ENCODE results near the gene CCDC70.
"Not testable (repeated sequence)": the region's sequence is repeated elsewhere in the genome, so short reads cannot be mapped to it uniquely, and the experiment has no call there.

CCDC70 gene

GRCh38 chr13:51895906-51896888 is 34.4 kb downstream of the CCDC70 start:
- no peaks in the 10 kb centered on the region for H3K36me3 ChIP-seq (ENCODE audit: control insufficient read depth, insufficient read depth, low read length)
- H3K27me3 ChIP-seq (ENCODE audit: control insufficient read depth, insufficient read depth, low read length), result no peaks in the 10 kb centered on the region
- no peaks in the 10 kb centered on the region for H3K9me3 ChIP-seq (ENCODE audit: control insufficient read depth, insufficient read depth, low read length)
- no peaks in the 10 kb centered on the region for H3K4me1 ChIP-seq (ENCODE audit: control insufficient read depth, insufficient read depth, low read length)
- H3K9ac ChIP-seq (ENCODE audit: low read depth, low read length), result no peak overlapping the region
- no peak overlapping the region for H3K4me3 ChIP-seq (ENCODE audit: low read depth, low read length)

GRCh38 chr13:51900471-51900870 is 38.7 kb downstream of the CCDC70 start:
- no peaks in the 10 kb centered on the region for H3K9me3 ChIP-seq (ENCODE audit: control insufficient read depth, insufficient read depth, low read length)
- H3K4me1 ChIP-seq (ENCODE audit: control insufficient read depth, insufficient read depth, low read length), result no peaks in the 10 kb centered on the region
- H3K27me3 ChIP-seq (ENCODE audit: control insufficient read depth, insufficient read depth, low read length), result no peaks in the 10 kb centered on the region
- H3K36me3 ChIP-seq (ENCODE audit: control insufficient read depth, insufficient read depth, low read length), result no peaks in the 10 kb centered on the region
- no peak overlapping the region for H3K4me3 ChIP-seq (ENCODE audit: low read depth, low read length)
- H3K9ac ChIP-seq (ENCODE audit: low read depth, low read length), result no peak overlapping the region

GRCh38 chr13:51902776-51903175 is 41.0 kb downstream of the CCDC70 start:
- Histone ChIP-seq H3K9ac (ENCODE audit: low read depth, low read length) (no peak overlapping the region), H3K4me3 (ENCODE audit: low read depth, low read length) (no peak overlapping the region)

GRCh38 chr13:51905787-51906186 is 44.0 kb downstream of the CCDC70 start:
- no peak overlapping the region for H3K4me3 ChIP-seq (ENCODE audit: low read depth, low read length)
- H3K36me3 ChIP-seq (ENCODE audit: control insufficient read depth, insufficient read depth, low read length), result no peaks in the 10 kb centered on the region
- H3K9me3 ChIP-seq (ENCODE audit: control insufficient read depth, insufficient read depth, low read length), result no peaks in the 10 kb centered on the region
- no peaks in the 10 kb centered on the region for H3K4me1 ChIP-seq (ENCODE audit: control insufficient read depth, insufficient read depth, low read length)
- H3K9ac ChIP-seq (ENCODE audit: low read depth, low read length), result no peak overlapping the region
- no peaks in the 10 kb centered on the region for H3K27me3 ChIP-seq (ENCODE audit: control insufficient read depth, insufficient read depth, low read length)

More at GRCh38 chr13:51902776-51903175, 41.0 kb downstream of the CCDC70 start:
- H3K36me3 ChIP-seq (ENCODE audit: control insufficient read depth, insufficient read depth, low read length), result no peaks in the 10 kb centered on the region
- no peaks in the 10 kb centered on the region for H3K9me3 ChIP-seq (ENCODE audit: control insufficient read depth, insufficient read depth, low read length)
- no peaks in the 10 kb centered on the region for H3K27me3 ChIP-seq (ENCODE audit: control insufficient read depth, insufficient read depth, low read length)
- no peaks in the 10 kb centered on the region for H3K4me1 ChIP-seq (ENCODE audit: control insufficient read depth, insufficient read depth, low read length)

GRCh38 chr13:51906581-51906980 is 44.8 kb downstream of the CCDC70 start:
- no peak overlapping the region for H3K4me3 ChIP-seq (ENCODE audit: low read depth, low read length)
- H3K27me3 ChIP-seq (ENCODE audit: control insufficient read depth, insufficient read depth, low read length), result no peaks in the 10 kb centered on the region
- H3K4me1 ChIP-seq (ENCODE audit: control insufficient read depth, insufficient read depth, low read length), result no peaks in the 10 kb centered on the region
- no peaks in the 10 kb centered on the region for H3K9me3 ChIP-seq (ENCODE audit: control insufficient read depth, insufficient read depth, low read length)
- H3K36me3 ChIP-seq (ENCODE audit: control insufficient read depth, insufficient read depth, low read length), result no peaks in the 10 kb centered on the region
- H3K9ac ChIP-seq (ENCODE audit: low read depth, low read length), result no peak overlapping the region

GRCh38 chr13:51907040-51907732 is 45.4 kb downstream of the CCDC70 start:
- Histone ChIP-seq H3K9me3 (ENCODE audit: control insufficient read depth, insufficient read depth, low read length) (no peaks in the 10 kb centered on the region), H3K4me3 (ENCODE audit: low read depth, low read length) (no peak overlapping the region), H3K27me3 (ENCODE audit: control insufficient read depth, insufficient read depth, low read length) (no peaks in the 10 kb centered on the region), H3K9ac (ENCODE audit: low read depth, low read length) (no peak overlapping the region), H3K36me3 (ENCODE audit: control insufficient read depth, insufficient read depth, low read length) (no peaks in the 10 kb centered on the region), H3K4me1 (ENCODE audit: control insufficient read depth, insufficient read depth, low read length) (no peaks in the 10 kb centered on the region)

GRCh38 chr13:51909265-51909664 is 47.5 kb downstream of the CCDC70 start:
- not testable (repeated sequence) for H3K27me3 ChIP-seq (ENCODE audit: control insufficient read depth, insufficient read depth, low read length); H3K4me3 ChIP-seq (ENCODE audit: low read depth, low read length); H3K4me1 ChIP-seq (ENCODE audit: control insufficient read depth, insufficient read depth, low read length); H3K36me3 ChIP-seq (ENCODE audit: control insufficient read depth, insufficient read depth, low read length); H3K9me3 ChIP-seq (ENCODE audit: control insufficient read depth, insufficient read depth, low read length); H3K9ac ChIP-seq (ENCODE audit: low read depth, low read length)

GRCh38 chr13:51910508-51910907 is 48.7 kb downstream of the CCDC70 start:
- Histone ChIP-seq H3K27me3 (ENCODE audit: control insufficient read depth, insufficient read depth, low read length) (no peaks in the 10 kb centered on the region), H3K9ac (ENCODE audit: low read depth, low read length) (no peak overlapping the region), H3K4me3 (ENCODE audit: low read depth, low read length) (no peak overlapping the region), H3K9me3 (ENCODE audit: control insufficient read depth, insufficient read depth, low read length) (no peaks in the 10 kb centered on the region), H3K36me3 (ENCODE audit: control insufficient read depth, insufficient read depth, low read length) (no peaks in the 10 kb centered on the region), H3K4me1 (ENCODE audit: control insufficient read depth, insufficient read depth, low read length) (no peaks in the 10 kb centered on the region)

- no peaks in the 10 kb centered on the region for H3K36me3 ChIP-seq (ENCODE audit: control insufficient read depth, insufficient read depth, low read length)
- no peaks in the 10 kb centered on the region for H3K4me1 ChIP-seq (ENCODE audit: control insufficient read depth, insufficient read depth, low read length)
Measured at GRCh38 chr13:51912091-51912490, 50.3 kb downstream of the CCDC70 start.

GRCh38 chr13:51912511-51913225 is 50.9 kb downstream of the CCDC70 start:
- H3K36me3 ChIP-seq (ENCODE audit: control insufficient read depth, insufficient read depth, low read length), result no peaks in the 10 kb centered on the region
- H3K4me1 ChIP-seq (ENCODE audit: control insufficient read depth, insufficient read depth, low read length), result no peaks in the 10 kb centered on the region
- H3K4me3 ChIP-seq (ENCODE audit: low read depth, low read length), result no peak overlapping the region
- H3K9ac ChIP-seq (ENCODE audit: low read depth, low read length), result no peak overlapping the region
- no peaks in the 10 kb centered on the region for H3K27me3 ChIP-seq (ENCODE audit: control insufficient read depth, insufficient read depth, low read length)
- no peaks in the 10 kb centered on the region for H3K9me3 ChIP-seq (ENCODE audit: control insufficient read depth, insufficient read depth, low read length)

More at GRCh38 chr13:51912091-51912490, 50.3 kb downstream of the CCDC70 start:
- Histone ChIP-seq H3K4me3 (ENCODE audit: low read depth, low read length) (no peak overlapping the region), H3K27me3 (ENCODE audit: control insufficient read depth, insufficient read depth, low read length) (no peaks in the 10 kb centered on the region), H3K9me3 (ENCODE audit: control insufficient read depth, insufficient read depth, low read length) (no peaks in the 10 kb centered on the region), H3K9ac (ENCODE audit: low read depth, low read length) (no peak overlapping the region)

- Histone ChIP-seq H3K9ac (ENCODE audit: low read depth, low read length) (no peak overlapping the region), H3K36me3 (ENCODE audit: control insufficient read depth, insufficient read depth, low read length) (no peaks in the 10 kb centered on the region), H3K4me3 (ENCODE audit: low read depth, low read length) (no peak overlapping the region), H3K27me3 (ENCODE audit: control insufficient read depth, insufficient read depth, low read length) (no peaks in the 10 kb centered on the region), H3K9me3 (ENCODE audit: control insufficient read depth, insufficient read depth, low read length) (no peaks in the 10 kb centered on the region), H3K4me1 (ENCODE audit: control insufficient read depth, insufficient read depth, low read length) (no peaks in the 10 kb centered on the region)
Measured at GRCh38 chr13:51913421-51914136, 51.8 kb downstream of the CCDC70 start.

All from iPS-15b (cell line).